HAP-1 (cell line): Measurements from ENCODE around the gene AMBP.
"Not testable (repeated sequence)": the region's sequence is repeated elsewhere in the genome, so short reads cannot be mapped to it uniquely, and the experiment has no call there.

Experiments
- DNase-seq, 2 experiments: peaks; one replicate each; pipeline ENCODE4 v3.0.0-alpha.2; 2016 to 2020; ENCODE audit warnings: low spot score in 2 of 2
- H3K27me3 ChIP-seq: fragments of 250-450 bp; sonication (Bioruptor Pico); 2 replicates; pipeline ENCODE4 v1.5.1; 2020; ENCODE audit warnings: low read depth, mild to moderate bottlenecking, moderate library complexity
- H3K36me3 ChIP-seq: fragments of 250-450 bp; sonication (Bioruptor Pico); replicated peaks from 2 replicates; pipeline ENCODE4 v1.5.1; 2020; ENCODE audit warnings: mild to moderate bottlenecking
- H3K4me1 ChIP-seq: fragments of 250-450 bp; sonication (Bioruptor Pico); 2 replicates; pipeline ENCODE4 v1.5.1; 2020; ENCODE audit warnings: mild to moderate bottlenecking
- H3K4me3 ChIP-seq: fragments of 250-450 bp; sonication (Bioruptor Pico); 2 replicates; pipeline ENCODE4 v1.5.1; 2020; ENCODE audit warnings: mild to moderate bottlenecking, moderate library complexity
- H3K9me3 ChIP-seq: fragments of 250-450 bp; sonication (Bioruptor Pico); 2 replicates; pipeline ENCODE4 v1.5.1; 2020; ENCODE audit warnings: mild to moderate bottlenecking, moderate library complexity
- in situ Hi-C: fragments of 300-500 bp; cut with MboI; formaldehyde crosslinking; loops from 3 replicates; pipeline ENCODE4 v1.14.3; 2020; ENCODE audit warnings: low sequenced_read_pairs, inconsistent platforms, mixed read lengths

Gene AMBP

GRCh38 chr9:114051706-114052105 is 26.4 kb downstream of the AMBP start:
- Histone ChIP-seq H3K4me3 (no peak overlapping the region), H3K4me1 (no peaks in the 10 kb centered on the region), H3K36me3 (peaks cover 27% of the 10 kb centered on the region), H3K9me3 (no peaks in the 10 kb centered on the region), H3K27me3 (no peaks in the 10 kb centered on the region)
- in situ Hi-C loops: no loop called here
- DNase-seq: no peak

GRCh38 chr9:114051281-114051680 is 26.8 kb downstream of the AMBP start:
- Histone ChIP-seq H3K4me3 (no peak overlapping the region), H3K4me1 (no peaks in the 10 kb centered on the region), H3K36me3 (peaks cover 27% of the 10 kb centered on the region), H3K9me3 (no peaks in the 10 kb centered on the region), H3K27me3 (no peaks in the 10 kb centered on the region)
- no peak for DNase-seq
- in situ Hi-C loops: no loop called here

GRCh38 chr9:114050646-114051045 is 27.5 kb downstream of the AMBP start:
- DNase-seq: no peak
- peaks cover 27% of the 10 kb centered on the region for H3K36me3 ChIP-seq
- no peak overlapping the region for H3K4me3 ChIP-seq
- in situ Hi-C loops: no loop called here
- H3K27me3 ChIP-seq: no peaks in the 10 kb centered on the region
- H3K9me3 ChIP-seq: no peaks in the 10 kb centered on the region
- no peaks in the 10 kb centered on the region for H3K4me1 ChIP-seq

- no peaks in the 10 kb centered on the region for H3K9me3 ChIP-seq
- no peak for DNase-seq
- no peaks in the 10 kb centered on the region for H3K4me1 ChIP-seq
- no peak overlapping the region for H3K4me3 ChIP-seq
- in situ Hi-C loops: no loop called here
- peaks cover 27% of the 10 kb centered on the region for H3K36me3 ChIP-seq
- no peaks in the 10 kb centered on the region for H3K27me3 ChIP-seq
Measured at GRCh38 chr9:114050226-114050568, 27.9 kb downstream of the AMBP start.

GRCh38 chr9:114049441-114050225 is 28.5 kb downstream of the AMBP start:
- Histone ChIP-seq H3K36me3 (peaks cover 27% of the 10 kb centered on the region), H3K4me1 (no peaks in the 10 kb centered on the region), H3K4me3 (no peak overlapping the region), H3K9me3 (no peaks in the 10 kb centered on the region), H3K27me3 (no peaks in the 10 kb centered on the region)
- in situ Hi-C loops: loop anchor here (25.0 kb wide), 1 partner anchor 312 kb away; no protein-coding TSS in a partner anchor
- peak in 1 of 2 experiments; percentile 5 for DNase-seq

GRCh38 chr9:114048533-114049415 is 29.3 kb downstream of the AMBP start:
- no peak overlapping the region for H3K4me3 ChIP-seq
- H3K27me3 ChIP-seq: no peaks in the 10 kb centered on the region
- DNase-seq: peak in 1 of 2 experiments; percentile 5
- no peaks in the 10 kb centered on the region for H3K9me3 ChIP-seq
- no peaks in the 10 kb centered on the region for H3K4me1 ChIP-seq
- H3K36me3 ChIP-seq: peaks cover 27% of the 10 kb centered on the region
- in situ Hi-C loops: loop anchor here (25.0 kb wide), 1 partner anchor 311 kb away; no protein-coding TSS in a partner anchor

GRCh38 chr9:114047717-114048116 is 30.4 kb downstream of the AMBP start:
- Histone ChIP-seq H3K36me3 (peaks cover 27% of the 10 kb centered on the region), H3K9me3 (no peaks in the 10 kb centered on the region; the same call in 1 of the 2 replicates), H3K27me3 (no peaks in the 10 kb centered on the region), H3K4me3 (no peak overlapping the region), H3K4me1 (no peaks in the 10 kb centered on the region)
- DNase-seq: peak in 1 of 2 experiments; percentile 22
- in situ Hi-C loops: loop anchor here (25.0 kb wide), 1 partner anchor 310 kb away; no protein-coding TSS in a partner anchor

GRCh38 chr9:114046875-114047274 is 31.2 kb downstream of the AMBP start:
- Histone ChIP-seq H3K9me3 (no peaks in the 10 kb centered on the region; the same call in 1 of the 2 replicates), H3K27me3 (no peaks in the 10 kb centered on the region), H3K4me3 (no peak overlapping the region), H3K4me1 (no peaks in the 10 kb centered on the region), H3K36me3 (peaks cover 27% of the 10 kb centered on the region)
- in situ Hi-C loops: loop anchor here (25.0 kb wide), 1 partner anchor 310 kb away; no protein-coding TSS in a partner anchor
- DNase-seq: no peak

- Histone ChIP-seq H3K9me3 (no peaks in the 10 kb centered on the region; the same call in 1 of the 2 replicates), H3K4me3 (no peak overlapping the region), H3K36me3 (peaks cover 27% of the 10 kb centered on the region), H3K27me3 (no peaks in the 10 kb centered on the region), H3K4me1 (no peaks in the 10 kb centered on the region)
- in situ Hi-C loops: loop anchor here (25.0 kb wide), 1 partner anchor 309 kb away; no protein-coding TSS in a partner anchor
- no peak for DNase-seq
Measured at GRCh38 chr9:114046237-114046755, 31.8 kb downstream of the AMBP start.

GRCh38 chr9:114043660-114044059 is 34.4 kb downstream of the AMBP start:
- in situ Hi-C loops: loop anchor here (25.0 kb wide), 1 partner anchor 306 kb away; no protein-coding TSS in a partner anchor
- H3K4me1 ChIP-seq, H3K27me3 ChIP-seq, H3K9me3 ChIP-seq, DNase-seq, H3K4me3 ChIP-seq: not testable (repeated sequence)
- peaks cover 18% of the 10 kb centered on the region for H3K36me3 ChIP-seq

GRCh38 chr9:114039484-114039883 is 38.6 kb downstream of the AMBP start:
- Histone ChIP-seq H3K4me3 (no peak overlapping the region), H3K36me3 (peaks cover 21% of the 10 kb centered on the region), H3K27me3 (no peaks in the 10 kb centered on the region), H3K4me1 (peaks cover 9% of the 10 kb centered on the region), H3K9me3 (no peaks in the 10 kb centered on the region; the same call in 1 of the 2 replicates)
- no peak for DNase-seq
- in situ Hi-C loops: loop anchor here (25.0 kb wide), 1 partner anchor 302 kb away; no protein-coding TSS in a partner anchor

GRCh38 chr9:114038724-114039313 is 39.3 kb downstream of the AMBP start:
- no peak overlapping the region for H3K4me3 ChIP-seq
- DNase-seq: peak in 1 of 2 experiments; percentile 1
- H3K36me3 ChIP-seq: peaks cover 22% of the 10 kb centered on the region
- H3K4me1 ChIP-seq: peaks cover 9% of the 10 kb centered on the region
- in situ Hi-C loops: loop anchor here (25.0 kb wide), 1 partner anchor 302 kb away; no protein-coding TSS in a partner anchor
- H3K9me3 ChIP-seq: no peaks in the 10 kb centered on the region; the same call in 1 of the 2 replicates
- no peaks in the 10 kb centered on the region for H3K27me3 ChIP-seq
